PC-3 (cell line): ENCODE data around the gene GRIN3A. TPM values are rescaled to one million over a fixed set of nuclear protein-coding genes. Genes with fewer than 3 reads are reported as not detected.
A peak's percentile ranks its signal among the peaks of the same experiment; 100 is the strongest.

Experiments used
- ATAC-seq: fragments of 200-7000 bp; cut with Tn5 transposase; 2 replicates; pipeline ENCODE4 v1.9.1; 2020; ENCODE audit warnings: mild to moderate bottlenecking, moderate library complexity
- BruUV-seq: library from RNA; stranded (reverse); fragments of 400-500 nt; replicated peaks from 2 replicates; lab custom pipeline; 2021; lab: Mats Ljungman, UMichigan
- CTCF ChIA-PET: fragments of 300-600 bp; sonication (Branson Sonifier 250); formaldehyde crosslinking; loops from one replicate; lab custom pipeline; 2022; ENCODE audit warnings: antibody characterized with exemption; lab: Charles Lee
- POLR2A ChIA-PET: fragments of 300-600 bp; sonication (Branson Sonifier 250); formaldehyde crosslinking; loops from one replicate; lab custom pipeline; 2022; ENCODE audit warnings: antibody characterized with exemption; ENCODE audit not compliant: unreplicated experiment; lab: Charles Lee
- DNase-seq: peaks from one replicate; pipeline ENCODE4 v3.0.0-alpha.2; 2015
- H2AFZ ChIP-seq: fragments of 300-600 bp; sonication (generic); 2 replicates; pipeline ENCODE4 v1.6.0; 2016; ENCODE audit warnings: antibody characterized with exemption, low read length
- H3F3A ChIP-seq: fragments of 300-600 bp; sonication (generic); one replicate; pipeline ENCODE4 v1.6.0; 2017; ENCODE audit warnings: antibody characterized with exemption, low read length, control low read depth, mild to moderate bottlenecking; ENCODE audit not compliant: unreplicated experiment
- H3K27ac ChIP-seq: fragments of 300-600 bp; sonication (generic); 2 replicates; pipeline ENCODE4 v1.5.1; 2016; ENCODE audit warnings: mild to moderate bottlenecking, low read length
- H3K27me3 ChIP-seq: fragments of 300-600 bp; sonication (generic); 2 replicates; pipeline ENCODE4 v1.6.1; 2016; ENCODE audit warnings: low read length, mixed read lengths
- H3K36me3 ChIP-seq: fragments of 300-600 bp; sonication (generic); 2 replicates; pipeline ENCODE4 v1.6.1; 2016; ENCODE audit warnings: low read depth, mixed run types, low read length, mixed read lengths
- H3K4me1 ChIP-seq: fragments of 300-600 bp; sonication (generic); 2 replicates; pipeline ENCODE4 v1.5.1; 2016; ENCODE audit warnings: low read length; ENCODE audit not compliant: insufficient read depth
- H3K4me2 ChIP-seq: fragments of 300-600 bp; sonication (generic); 2 replicates; pipeline ENCODE4 v1.6.0; 2016; ENCODE audit warnings: low read length
- H3K4me3 ChIP-seq: fragments of 300-600 bp; sonication (generic); 2 replicates; pipeline ENCODE4 v1.5.1; 2016; ENCODE audit warnings: mild to moderate bottlenecking, low read length, mixed read lengths
- H3K79me2 ChIP-seq: fragments of 300-600 bp; sonication (generic); 2 replicates; pipeline ENCODE4 v1.6.1; 2017; ENCODE audit warnings: low read length, mixed read lengths
- H3K9ac ChIP-seq: fragments of 300-600 bp; sonication (generic); 2 replicates; pipeline ENCODE4 v1.6.0; 2016; ENCODE audit warnings: mild to moderate bottlenecking, low read length
- H3K9me2 ChIP-seq: fragments of 300-600 bp; sonication (generic); replicated peaks from 2 replicates; pipeline ENCODE4 v1.6.1; 2016; ENCODE audit warnings: mixed run types, low read length, mixed read lengths
- H3K9me3 ChIP-seq: fragments of 300-600 bp; sonication (generic); 2 replicates; pipeline ENCODE4 v1.6.1; 2016; ENCODE audit warnings: low read length, mixed read lengths
- H4K20me1 ChIP-seq: fragments of 300-600 bp; sonication (generic); 2 replicates; pipeline ENCODE4 v1.6.1; 2016; ENCODE audit warnings: low read length, mixed read lengths
- CTCF ChIP-seq: fragments of 300-600 bp; sonication (generic); conservative IDR thresholded peaks from 2 replicates; pipeline ENCODE4 v1.5.1; 2017; ENCODE audit warnings: antibody characterized with exemption, low read depth, mild to moderate bottlenecking, low read length
- EZH2 ChIP-seq: fragments of 300-600 bp; sonication (generic); IDR thresholded peaks from one replicate; pipeline ENCODE4 v1.6.1; 2017; ENCODE audit warnings: antibody characterized with exemption, mild to moderate bottlenecking, low read length; ENCODE audit not compliant: unreplicated experiment
- EZH2phosphoT487 ChIP-seq: fragments of 300-600 bp; sonication (generic); IDR thresholded peaks from 2 replicates; pipeline ENCODE4 v1.6.1; 2018; ENCODE audit warnings: mild to moderate bottlenecking, antibody characterized with exemption, low read length, borderline replicate concordance
- intact Hi-C: fragments of 100-400 bp; cut with micrococcal nuclease; formaldehyde crosslinking; loops from 2 replicates; pipeline ENCODE4 v1.9.0; 2023
- total RNA-seq: library from RNA; depleted of rRNA; stranded (reverse); fragments of >200 nt; gene quantifications from 2 replicates; pipeline ENCODE4 v1.2.3, GENCODE V29; 2014; rRNA removed

Gene GRIN3A
- total RNA-seq, 1 experiment from 2014 or later, result not detected

- Histone ChIP-seq H3K4me2 (no peak overlapping the region), H2AFZ (no peak overlapping the region), H3K27ac (no peak overlapping the region), H3K4me3 (no peak overlapping the region), H3F3A (no peaks in the 10 kb centered on the region), H3K4me1 (0 out of 2 replicates have a peak, but pooled peaks cover 1% of the 10 kb centered on the region), H3K9me2 (no peaks in the 10 kb centered on the region), H3K9me3 (no peaks in the 10 kb centered on the region), H3K9ac (no peak overlapping the region), H3K36me3 (no peaks in the 10 kb centered on the region), H4K20me1 (no peaks in the 10 kb centered on the region), H3K79me2 (no peaks in the 10 kb centered on the region), H3K27me3 (0 out of 2 replicates have a peak, but pooled peaks cover 3% of the 10 kb centered on the region)
- no peak for TF ChIP-seq EZH2
- no peak for TF ChIP-seq EZH2phosphoT487
- no peak for TF ChIP-seq CTCF
- CTCF ChIA-PET, result no interaction called here
- intact Hi-C loops, result no loop called here
- no peak for DNase-seq
- no peak for ATAC-seq
- BruUV-seq, result no TSS peak
- POLR2A ChIA-PET, result no interaction called here
Measured at GRCh38 chr9:101528015-101528414, 210.4 kb downstream of the GRIN3A start.

GRCh38 chr9:101527066-101527465 lies 211.4 kb downstream of the GRIN3A start:
- ATAC-seq (no peak), DNase-seq (peak; percentile 21)
- no peaks in the 10 kb centered on the region for H3K9me3 ChIP-seq
- H3K9me2 ChIP-seq, result no peaks in the 10 kb centered on the region
- H2AFZ ChIP-seq, result no peak overlapping the region
- intact Hi-C loops, result no loop called here
- H3K36me3 ChIP-seq, result no peaks in the 10 kb centered on the region
- H3K27me3 ChIP-seq, result 0 out of 2 replicates have a peak, but pooled peaks cover 3% of the 10 kb centered on the region
- H3K9ac ChIP-seq, result no peak overlapping the region
- no peaks in the 10 kb centered on the region for H3K79me2 ChIP-seq
- no peak overlapping the region for H3K4me3 ChIP-seq
- no peak overlapping the region for H3K27ac ChIP-seq
- ChIA-PET POLR2A (no interaction called here), CTCF (no interaction called here)
- no peak overlapping the region for H3K4me2 ChIP-seq
- TF ChIP-seq CTCF, result no peak
- TF ChIP-seq EZH2, result no peak
- TF ChIP-seq EZH2phosphoT487, result no peak
- no peaks in the 10 kb centered on the region for H3F3A ChIP-seq
- H3K4me1 ChIP-seq, result no peaks in the 10 kb centered on the region
- no TSS peak for BruUV-seq
- no peaks in the 10 kb centered on the region for H4K20me1 ChIP-seq

GRCh38 chr9:101524371-101524770 lies 214.1 kb downstream of the GRIN3A start:
- Histone ChIP-seq H3K4me2 (no peak overlapping the region), H3K36me3 (no peaks in the 10 kb centered on the region), H3K27me3 (0 out of 2 replicates have a peak, but pooled peaks cover 3% of the 10 kb centered on the region), H4K20me1 (no peaks in the 10 kb centered on the region), H3K9ac (no peak overlapping the region), H3K4me1 (no peaks in the 10 kb centered on the region), H3K27ac (no peak overlapping the region), H3F3A (no peaks in the 10 kb centered on the region), H3K9me3 (no peaks in the 10 kb centered on the region), H3K4me3 (no peak overlapping the region), H2AFZ (no peak overlapping the region), H3K79me2 (no peaks in the 10 kb centered on the region), H3K9me2 (no peaks in the 10 kb centered on the region)
- ATAC-seq (no peak), DNase-seq (no peak)
- POLR2A ChIA-PET, result no interaction called here
- TF ChIP-seq EZH2phosphoT487 (no peak), EZH2 (no peak), CTCF (no peak)
- intact Hi-C loops, result no loop called here
- BruUV-seq, result no TSS peak
- CTCF ChIA-PET, result no interaction called here

Other genes with a start within 250 kb of the GRIN3A start
- gene RNF20, start 204.8 kb downstream of the GRIN3A start, total RNA-seq, result 12.1 and 14.7 TPM in 2 replicates
- not detected in 2 replicates for gene PPP3R2, start 143.7 kb downstream of the GRIN3A start, total RNA-seq